HPDE6-E6E7 (cell line): ENCODE measurements around the gene SHC4.
"Not testable (repeated sequence)": the region's sequence is repeated elsewhere in the genome, so short reads cannot be mapped to it uniquely, and the experiment has no call there.

Experiments used
- DNase-seq: peaks from one replicate; pipeline ENCODE4 v3.0.0; 2011; ENCODE audit warnings: missing footprints; ENCODE audit errors: extremely low spot score

Gene SHC4

GRCh38 chr15:48883699-48884098, 80.0 kb downstream of the SHC4 start:
- DNase-seq: no peak

- no peak for DNase-seq
These were observed 83.6 kb downstream of the SHC4 start for GRCh38 chr15:48880070-48880634.

DNA sequence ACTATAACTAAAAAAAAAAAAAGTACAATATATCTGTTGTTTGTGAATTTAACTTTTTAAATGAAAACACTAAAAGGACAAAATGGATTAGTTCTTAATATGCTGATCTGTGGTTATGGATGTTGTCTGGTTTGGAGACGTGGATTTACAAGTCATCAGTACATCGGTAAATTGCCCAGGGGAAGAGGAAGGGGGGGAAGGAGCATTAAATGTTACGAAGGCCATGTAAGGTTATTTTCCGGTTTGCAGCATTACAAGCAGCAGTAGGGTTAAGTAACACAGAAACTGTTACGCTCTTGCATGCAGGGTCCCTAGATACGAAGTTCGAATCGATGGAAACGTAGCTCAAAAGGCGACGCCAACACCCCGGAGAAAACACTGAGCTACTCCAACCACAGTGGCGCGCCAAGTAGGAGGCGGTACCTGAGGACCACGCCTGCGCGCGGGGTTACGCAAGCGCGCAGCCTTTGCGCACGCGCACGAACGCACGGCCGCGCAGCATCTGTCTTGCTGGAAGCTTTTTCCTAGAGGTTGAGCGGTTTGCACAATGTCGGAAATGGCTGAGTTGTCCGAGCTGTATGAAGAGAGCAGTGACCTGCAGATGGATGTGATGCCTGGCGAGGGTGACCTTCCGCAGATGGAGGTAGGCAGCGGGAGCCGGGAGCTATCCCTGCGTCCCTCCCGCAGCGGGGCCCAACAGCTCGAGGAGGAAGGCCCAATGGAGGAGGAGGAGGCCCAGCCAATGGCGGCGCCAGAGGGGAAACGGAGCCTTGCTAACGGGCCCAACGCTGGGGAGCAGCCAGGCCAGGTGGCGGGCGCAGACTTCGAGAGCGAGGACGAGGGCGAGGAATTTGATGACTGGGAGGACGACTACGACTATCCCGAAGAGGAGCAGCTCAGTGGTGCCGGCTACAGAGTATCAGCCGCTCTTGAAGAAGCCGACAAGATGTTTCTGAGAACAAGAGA, 85.8 kb downstream of the SHC4 start, which contains the start of gene EID1:
Gene EID1, plus strand, starts transcription at position 505 of the 966 bp plus-strand sequence. Its CDS starts 43 bp downstream, at position 548.
- DNase-seq: peak; percentile 75

- no peak for DNase-seq
These were observed 87.7 kb downstream of the SHC4 start for GRCh38 chr15:48876057-48876456.

- no peak for DNase-seq
These were observed 88.3 kb downstream of the SHC4 start for GRCh38 chr15:48875241-48875960.

GRCh38 chr15:48872632-48873031, 91.1 kb downstream of the SHC4 start:
- no peak for DNase-seq

- DNase-seq: no peak
These were observed 92.2 kb downstream of the SHC4 start for GRCh38 chr15:48871542-48871941.

DNA sequence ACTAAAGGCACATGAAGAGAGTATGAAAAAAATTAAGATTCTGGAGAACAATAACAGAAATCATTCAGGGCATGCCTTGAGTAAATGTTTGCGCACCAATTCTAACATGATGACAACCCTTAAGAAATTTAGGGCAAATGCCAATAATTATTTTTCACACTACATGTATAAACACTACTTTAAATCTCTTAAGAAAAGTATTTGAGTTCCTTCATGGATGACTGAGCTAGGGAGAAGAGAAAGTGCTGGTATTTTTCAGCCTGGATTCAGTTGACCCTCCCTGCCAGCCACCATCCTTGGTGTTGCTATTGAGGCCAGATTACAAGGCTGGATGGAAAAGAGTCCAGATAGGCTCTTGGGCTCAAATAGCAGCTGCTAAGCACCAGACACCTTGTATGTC, 93.8 kb downstream of the SHC4 start:
- DNase-seq: no peak

DNA sequence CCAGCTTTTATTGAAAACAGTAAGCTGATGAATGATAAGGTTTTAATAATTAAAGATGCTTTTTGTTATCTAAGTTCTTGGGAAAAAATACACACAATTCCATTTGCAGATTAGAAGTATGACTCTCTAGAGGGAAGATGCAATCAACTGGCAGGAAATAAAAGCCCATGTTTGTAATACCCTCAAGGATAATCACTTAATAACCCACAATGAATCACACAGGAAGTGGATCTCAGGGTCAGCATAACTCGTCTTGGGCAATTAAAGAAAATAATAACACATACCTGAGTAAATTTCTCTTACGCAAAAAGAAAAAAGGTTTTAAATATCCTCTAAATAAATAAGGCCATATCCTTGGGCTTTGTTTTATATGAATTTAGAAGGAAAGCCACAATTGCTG, 95.2 kb downstream of the SHC4 start:
- peak; percentile 58 for DNase-seq

GRCh38 chr15:48868023-48868422, 95.7 kb downstream of the SHC4 start:
- DNase-seq: no peak

DNA sequence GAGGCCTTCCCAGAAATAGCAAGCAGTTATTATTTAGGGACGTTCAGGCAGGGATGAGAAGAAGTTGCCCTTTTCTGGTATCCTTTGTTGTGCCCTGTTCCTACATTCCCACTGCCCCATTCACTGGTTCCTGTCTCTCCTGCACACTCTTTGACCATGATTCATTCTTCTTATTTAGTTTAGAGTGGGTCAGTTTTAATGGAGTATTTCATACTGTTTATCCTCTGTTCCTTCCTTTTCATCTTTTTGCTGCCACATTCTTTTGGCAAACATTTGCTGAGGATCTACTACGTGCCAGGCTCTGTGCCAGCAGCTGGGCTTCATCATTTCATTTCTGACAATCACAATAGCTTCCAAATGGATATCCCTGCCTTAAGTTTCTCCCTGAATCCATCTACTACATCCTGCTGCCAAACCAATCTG, 97.6 kb downstream of the SHC4 start:
- DNase-seq: no peak

GRCh38 chr15:48865370-48866079, 98.2 kb downstream of the SHC4 start:
- no peak for DNase-seq

GRCh38 chr15:48862705-48863104, 101.0 kb downstream of the SHC4 start:
- DNase-seq: no peak

DNA sequence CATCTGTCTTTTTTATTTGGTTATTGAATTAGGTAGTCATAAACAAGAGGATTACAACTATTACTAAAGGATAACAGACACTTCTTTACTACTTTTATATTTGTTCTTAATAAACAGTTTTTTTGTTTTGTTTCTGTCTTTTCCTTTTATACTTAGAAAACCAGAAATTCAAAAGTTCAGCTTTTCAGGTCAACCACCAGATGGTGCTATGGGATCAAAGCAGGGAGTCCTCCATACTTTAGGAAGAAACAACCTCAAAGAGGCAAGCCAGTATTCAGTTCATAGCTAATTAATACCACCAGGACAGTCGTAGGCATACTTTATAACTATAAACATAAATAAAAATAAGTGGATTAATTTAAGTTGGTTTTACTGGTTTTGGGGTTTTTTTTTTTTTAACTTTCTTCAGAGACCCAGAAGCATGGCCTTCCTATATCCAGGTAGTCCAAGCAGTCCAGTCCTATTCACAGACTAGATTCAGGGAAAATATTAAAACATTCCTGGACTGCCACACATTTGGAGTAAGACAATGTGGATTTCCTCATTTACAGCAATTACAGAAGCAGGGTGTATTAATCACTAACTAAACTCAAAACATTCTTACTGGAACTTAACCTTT, 101.8 kb downstream of the SHC4 start:
- peak; percentile 16 for DNase-seq

- no peak for DNase-seq
These were observed 104.3 kb downstream of the SHC4 start for GRCh38 chr15:48859426-48859825.

- DNase-seq: no peak
These were observed 105.3 kb downstream of the SHC4 start for GRCh38 chr15:48858401-48858800.

GRCh38 chr15:48856942-48857341, 106.8 kb downstream of the SHC4 start:
- no peak for DNase-seq

GRCh38 chr15:48855501-48856440, 107.9 kb downstream of the SHC4 start:
- DNase-seq: peak; percentile 19

- DNase-seq: not testable (repeated sequence)
These were observed 109.3 kb downstream of the SHC4 start for GRCh38 chr15:48854434-48854833.

DNA sequence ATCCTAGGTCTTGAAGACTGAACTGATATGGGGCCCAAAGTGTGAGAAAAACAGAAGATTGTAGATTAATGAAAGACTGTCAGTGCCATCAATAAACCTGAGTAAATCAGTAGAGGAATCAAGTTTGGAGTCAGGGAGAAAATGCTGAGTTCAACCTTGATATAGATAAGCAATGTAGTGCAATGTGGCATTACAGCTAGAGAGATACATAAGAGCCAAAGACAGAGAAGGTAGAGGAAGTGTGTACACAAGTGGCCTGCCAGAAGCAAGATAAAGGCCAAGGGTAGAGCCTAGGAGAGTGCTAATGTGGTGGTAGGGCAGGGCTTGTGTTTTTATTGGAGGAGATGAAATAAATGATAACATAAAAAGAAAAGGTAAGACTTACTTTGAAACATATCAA, 111.8 kb downstream of the SHC4 start:
- DNase-seq: no peak
